Cardiac septum (tissue), 1 donor: ENCODE results near the gene DCP1B. TPM values are rescaled to one million over a fixed set of nuclear protein-coding genes. Genes with fewer than 3 reads are reported as not detected.
"Not testable (repeated sequence)": the region's sequence is repeated elsewhere in the genome, so short reads cannot be mapped to it uniquely, and the experiment has no call there.

Experiments used
- DNase-seq: peaks from one replicate; pipeline ENCODE4 v3.0.0-alpha.2; 2020; ENCODE audit warnings: low spot score
- intact Hi-C: fragments of 100-400 bp; cut with DNase I; formaldehyde crosslinking; loops from one replicate; pipeline ENCODE4 v1.14.0; 2022
- total RNA-seq: library from RNA; stranded (reverse); fragmentation: NEBNext Ultra II Directional; extraction: Animal tissue kit (Norgen Biotek cat#: 25700); gene quantifications from one replicate; pipeline ENCODE4 v1.2.1, GENCODE V29; 2021
- donor health status: DM: no; HTN: no; CAD: no.

DCP1B gene
- total RNA-seq, 1 donor from 2014 or later = 2.1 TPM

GRCh38 chr12:1980282-1980681 lies 24.0 kb downstream of the DCP1B start:
- DNase-seq = no peak
- intact Hi-C loops = no loop called here

DNA sequence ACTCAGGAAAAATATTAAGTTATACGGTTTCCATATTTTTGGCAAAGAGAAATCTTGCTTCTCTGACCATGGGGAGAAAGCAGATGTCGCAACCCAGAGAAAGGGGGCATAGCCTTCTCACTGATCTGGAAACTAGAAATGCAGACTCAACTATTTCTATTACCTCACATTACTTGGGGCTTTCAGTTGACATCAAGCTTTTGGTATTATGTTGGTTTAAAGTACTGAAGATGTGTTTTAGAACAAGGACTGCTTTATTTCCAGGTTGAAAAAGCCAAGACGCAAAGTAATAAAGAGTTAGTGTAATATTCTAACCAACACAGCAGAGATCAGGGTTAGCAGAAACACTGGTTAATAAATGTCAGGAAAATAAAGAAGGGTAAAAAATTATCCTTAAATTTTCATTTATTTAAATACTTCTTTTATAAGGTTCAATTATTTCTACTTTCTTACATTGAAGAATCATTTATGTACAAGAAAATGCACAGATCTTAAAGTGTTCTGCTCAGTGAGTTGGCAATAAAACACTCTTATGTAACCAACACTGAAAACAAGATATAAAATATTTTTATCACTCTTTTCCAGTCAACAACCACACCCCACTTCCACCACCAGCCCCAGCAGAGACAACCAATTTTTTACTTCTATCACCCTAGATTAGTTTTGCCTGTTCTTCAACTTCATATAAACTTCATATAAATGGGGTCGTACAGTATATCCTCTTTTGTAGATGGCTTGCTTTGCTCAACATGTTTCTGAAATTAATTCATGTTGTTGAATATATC lies 26.0 kb downstream of the DCP1B start:
- intact Hi-C loops = loop anchor here (10.0 kb wide), 1 partner anchor 307 kb away; no protein-coding TSS in a partner anchor
- DNase-seq = no peak

DNA sequence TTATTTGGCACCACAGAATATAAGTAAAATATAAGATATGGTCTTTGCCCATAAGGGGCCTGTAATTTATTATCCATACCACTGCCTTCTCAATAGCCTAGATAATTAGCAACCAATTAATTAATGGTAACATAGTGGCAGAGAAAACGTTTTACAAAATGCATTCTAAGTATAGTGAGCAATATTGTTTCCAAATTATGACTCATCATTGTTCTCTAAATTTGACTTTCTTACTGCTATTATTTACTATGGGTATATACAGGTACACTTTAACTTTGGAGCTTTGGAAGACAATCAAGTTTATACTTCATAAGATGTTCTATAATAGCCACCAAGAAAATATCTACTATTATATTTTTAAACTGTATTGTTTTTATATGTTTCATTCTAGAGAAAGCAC lies 26.7 kb downstream of the DCP1B start:
- DNase-seq = no peak
- intact Hi-C loops = loop anchor here (10.0 kb wide), 1 partner anchor 307 kb away; no protein-coding TSS in a partner anchor

GRCh38 chr12:1977109-1977508 lies 27.1 kb downstream of the DCP1B start:
- DNase-seq = no peak
- intact Hi-C loops = loop anchor here (10.0 kb wide), 1 partner anchor 308 kb away; no protein-coding TSS in a partner anchor

DNA sequence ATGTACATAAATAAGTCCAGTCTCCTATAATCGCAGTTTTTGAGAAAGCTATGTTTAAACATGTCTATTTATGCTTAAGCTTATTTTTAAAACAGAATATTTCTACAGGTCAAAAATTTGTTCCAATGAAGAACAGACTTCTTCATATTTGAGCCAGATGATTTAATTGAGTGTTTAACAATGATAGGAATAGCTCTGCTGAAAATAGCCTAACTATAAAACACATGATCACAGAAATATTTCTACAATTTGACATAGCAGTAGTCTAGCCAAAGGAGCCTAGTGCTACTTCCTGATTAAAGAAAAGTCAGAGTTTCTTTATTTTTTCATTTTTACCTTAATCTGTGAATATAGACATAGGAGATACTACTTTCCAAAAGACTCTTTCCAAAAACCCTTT lies 29.4 kb downstream of the DCP1B start:
- intact Hi-C loops = loop anchor here (5.0 to 10.0 kb wide), 2 partner anchors 62 to 310 kb away; no protein-coding TSS in a partner anchor
- DNase-seq = no peak

GRCh38 chr12:1972856-1973317 lies 31.4 kb downstream of the DCP1B start:
- DNase-seq = no peak
- intact Hi-C loops = loop anchor here (5.0 to 10.0 kb wide), 2 partner anchors 64 to 312 kb away; no protein-coding TSS in a partner anchor

GRCh38 chr12:1972260-1972659 lies 32.0 kb downstream of the DCP1B start:
- DNase-seq = no peak
- intact Hi-C loops = loop anchor here (5.0 to 10.0 kb wide), 2 partner anchors 65 to 313 kb away; no protein-coding TSS in a partner anchor

GRCh38 chr12:1970331-1970900 lies 33.8 kb downstream of the DCP1B start:
- intact Hi-C loops = loop anchor here (5.0 to 10.0 kb wide), 2 partner anchors 67 to 314 kb away; no protein-coding TSS in a partner anchor
- no peak for DNase-seq

DNA sequence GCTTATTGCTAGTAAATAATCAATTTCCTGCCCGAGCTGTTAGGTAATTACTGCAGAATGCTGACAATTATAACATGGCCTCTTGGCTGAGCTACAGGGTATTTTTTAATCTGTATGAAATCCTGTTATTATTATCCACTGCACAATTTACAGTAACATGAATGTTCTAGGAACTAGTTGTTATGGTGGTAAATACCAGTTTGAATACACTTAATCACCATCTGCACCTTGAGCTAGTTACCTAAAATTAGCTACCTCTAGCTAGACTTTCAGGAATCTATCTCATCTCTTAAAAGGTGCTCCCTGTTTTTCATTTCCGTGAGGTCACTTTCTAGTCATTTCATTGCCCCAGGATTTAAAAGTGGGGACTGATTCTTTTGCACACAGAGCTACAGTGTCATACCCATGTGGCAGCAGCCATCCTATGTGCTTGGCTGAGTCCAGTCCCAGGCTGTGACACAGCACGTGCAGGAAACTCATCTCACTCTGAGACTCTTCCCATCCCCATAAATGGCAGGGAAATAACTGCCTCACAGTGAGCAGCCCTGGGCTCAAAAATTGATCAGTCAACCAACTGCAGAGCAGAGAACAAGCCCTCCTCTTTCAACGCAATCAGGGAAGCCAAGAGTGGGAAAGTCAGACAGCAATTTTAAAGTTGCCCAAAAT lies 37.6 kb downstream of the DCP1B start:
- no peak for DNase-seq
- intact Hi-C loops = no loop called here

- intact Hi-C loops = no loop called here
- no peak for DNase-seq
These were observed 38.3 kb downstream of the DCP1B start for GRCh38 chr12:1965916-1966315.

- no peak for DNase-seq
- intact Hi-C loops = no loop called here
These were observed 41.9 kb downstream of the DCP1B start for GRCh38 chr12:1962051-1963020.

- no peak for DNase-seq
- intact Hi-C loops = no loop called here
These were observed 47.5 kb downstream of the DCP1B start for GRCh38 chr12:1956716-1957115.

- intact Hi-C loops = no loop called here
These were observed 54.3 kb downstream of the DCP1B start for GRCh38 chr12:1949771-1950470.

DNA sequence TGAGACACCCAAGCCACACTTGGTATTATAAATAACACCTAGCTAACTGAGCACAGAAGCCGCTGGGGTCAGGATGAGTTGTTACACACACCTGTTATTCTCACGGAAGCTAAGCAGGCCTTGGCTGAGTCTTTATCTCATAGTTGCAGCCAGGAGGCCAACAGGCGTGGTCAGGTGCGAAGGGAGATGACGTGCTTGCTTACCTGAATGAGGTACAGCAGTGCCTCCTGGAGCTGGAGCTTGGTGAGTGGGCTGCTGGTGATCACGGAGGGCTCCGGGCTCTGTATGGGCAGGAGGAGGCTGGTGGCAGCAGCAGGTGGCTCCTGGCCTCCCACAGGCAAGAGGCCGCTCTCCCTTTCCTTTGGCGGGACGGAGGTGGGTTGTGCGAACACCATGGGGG lies 55.4 kb downstream of the DCP1B start:
- intact Hi-C loops = no loop called here
- DNase-seq = no peak

More at GRCh38 chr12:1949771-1950470, 54.3 kb downstream of the DCP1B start:
- no peak for DNase-seq

GRCh38 chr12:1947081-1947480 lies 57.2 kb downstream of the DCP1B start:
- DNase-seq = no peak
- intact Hi-C loops = no loop called here

DNA sequence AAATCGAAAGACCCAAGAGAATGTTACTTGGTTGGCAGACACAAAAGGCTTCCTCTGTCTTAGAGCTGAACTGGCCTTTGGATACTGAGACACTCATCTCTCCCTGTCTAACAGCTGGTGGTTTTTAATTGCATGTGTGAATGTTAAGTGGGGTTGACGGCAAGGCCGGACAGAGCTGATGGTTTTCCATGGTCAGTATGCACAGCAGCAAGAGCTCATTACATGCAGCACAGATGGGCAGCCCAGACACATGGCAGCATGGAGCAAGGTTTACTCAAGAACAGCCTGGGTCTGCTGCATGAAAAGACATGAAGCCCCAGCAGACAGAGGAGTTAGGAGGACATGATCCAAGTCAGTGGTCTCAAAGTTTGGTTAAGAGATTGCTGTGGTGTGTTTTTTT lies 58.0 kb downstream of the DCP1B start:
- intact Hi-C loops = no loop called here
- DNase-seq = no peak

DNA sequence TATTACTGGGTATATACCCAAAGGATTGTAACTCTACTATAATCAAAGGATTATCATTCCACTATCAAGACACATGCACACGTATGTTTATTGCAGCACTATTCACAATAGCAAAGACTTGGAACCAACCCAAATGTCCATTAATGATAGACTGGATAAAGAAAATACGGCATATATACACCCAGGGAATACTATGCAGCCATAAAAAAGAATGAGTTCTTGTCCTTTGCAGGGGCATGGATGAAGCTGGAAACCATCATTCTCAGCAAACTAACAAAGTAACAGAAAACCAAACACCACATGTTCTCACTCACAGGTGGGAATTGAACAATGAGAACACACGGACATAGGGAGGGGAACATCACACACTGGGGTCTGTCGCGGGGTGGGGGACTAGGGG lies 58.8 kb downstream of the DCP1B start:
- intact Hi-C loops, DNase-seq: not testable (repeated sequence)
